Epithelial cell of proximal tubule (primary cell): ENCODE results near the gene FRMD1. TPM values are rescaled to one million over a fixed set of nuclear protein-coding genes. Genes with fewer than 3 reads are reported as not detected.

Experiments used
- DNase-seq: peaks from one replicate; pipeline ENCODE4 v3.0.0-alpha.2; 2011; ENCODE audit warnings: low read depth
- H3K4me3 ChIP-seq: 2 replicates; pipeline ENCODE4 v1.5.1; 2011; ENCODE audit warnings: low read depth, mild to moderate bottlenecking, low read length
- CTCF ChIP-seq: conservative IDR thresholded peaks from 2 replicates; pipeline ENCODE4 v1.5.1; 2012; ENCODE audit warnings: low read depth, mild to moderate bottlenecking, low read length
- total RNA-seq: library from RNA; depleted of rRNA; stranded (reverse); fragments of >200 nt; gene quantifications from 2 replicates; pipeline ENCODE4 v1.2.3, GENCODE V29; 2015

Gene FRMD1
- total RNA-seq, 1 donor from 2014 or later = not detected

DNA sequence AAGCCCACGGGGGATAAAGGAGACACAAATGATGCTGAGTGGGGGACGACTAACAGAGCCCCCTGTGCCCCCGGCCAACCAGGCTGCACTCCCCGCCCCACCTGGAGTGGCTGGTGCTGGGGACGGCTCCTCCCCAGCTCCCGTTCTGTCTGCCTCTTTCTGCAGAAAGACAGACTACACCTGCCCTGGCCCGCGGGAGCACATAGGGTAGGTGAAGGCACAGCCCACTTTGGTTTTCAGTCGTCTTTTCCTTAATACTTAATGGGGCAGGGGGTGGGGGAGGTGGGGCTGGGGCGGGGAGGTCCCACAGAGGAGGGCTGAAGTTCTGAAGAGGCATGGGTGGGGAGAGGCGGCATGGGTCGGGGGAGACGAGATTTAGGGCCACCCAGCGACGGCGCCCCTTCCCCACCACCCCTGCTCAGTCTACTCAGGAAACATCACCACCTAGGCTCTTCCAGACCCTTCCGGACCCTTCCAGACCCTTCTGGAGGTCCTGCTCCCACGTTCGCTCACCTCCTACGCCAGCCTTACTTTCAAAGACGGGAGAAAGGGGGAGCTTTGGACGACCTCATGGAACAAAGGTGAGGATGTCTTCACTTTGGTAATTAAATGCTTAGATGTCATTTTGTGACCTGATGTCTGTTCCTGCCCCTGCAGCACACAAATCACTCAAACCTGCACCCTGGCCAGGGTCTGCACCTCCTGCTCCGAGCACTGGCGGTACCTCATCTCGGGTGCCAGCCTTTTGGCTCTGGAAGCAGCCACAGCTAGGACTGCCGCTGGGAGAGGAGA is 21.2 kb upstream of the FRMD1 start:
- no peak for TF ChIP-seq CTCF
- DNase-seq = no peak
- no peak overlapping the region for H3K4me3 ChIP-seq

DNA sequence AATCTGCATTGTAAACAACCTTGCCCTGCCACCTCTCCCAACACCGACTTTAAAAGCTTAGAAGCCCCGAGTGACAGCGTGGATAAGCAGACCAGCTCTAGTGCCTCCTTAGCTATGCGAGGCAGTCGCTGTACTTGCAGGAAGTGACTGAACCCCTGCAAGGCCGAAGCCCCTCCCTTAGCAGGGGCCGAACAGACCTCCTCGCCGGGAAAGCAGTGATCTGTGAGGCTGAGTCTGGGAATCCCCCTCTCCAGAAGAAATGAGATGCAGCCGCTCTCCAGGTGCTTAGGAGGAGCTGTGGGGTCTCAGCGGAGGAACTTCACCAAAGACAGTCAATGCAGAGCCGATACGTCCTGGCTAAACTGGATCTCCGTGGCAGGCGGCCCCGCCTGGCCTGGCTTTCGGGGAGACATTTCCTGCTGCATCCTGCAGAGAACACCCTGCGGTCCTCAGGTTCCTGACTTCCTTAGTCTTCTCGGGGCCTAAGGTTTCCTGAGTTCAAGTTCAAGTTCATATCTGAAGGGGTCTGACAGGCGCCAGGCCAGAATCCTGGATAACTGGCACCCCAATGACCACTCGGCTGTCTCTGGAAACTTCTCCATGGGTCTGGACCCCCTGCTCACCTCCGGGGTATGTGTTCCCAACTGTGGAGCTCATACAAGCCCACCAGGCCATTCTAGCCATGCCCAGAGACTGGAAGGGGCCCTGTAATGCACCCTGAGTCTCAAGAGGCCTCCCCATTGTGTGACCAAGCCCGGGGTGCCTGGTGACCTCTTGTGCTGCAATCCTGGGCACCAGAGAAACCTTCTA is 20.4 kb upstream of the FRMD1 start:
- no peak overlapping the region for H3K4me3 ChIP-seq
- no peak for TF ChIP-seq CTCF
- DNase-seq = no peak

GRCh38 chr6:168098431-168098861 is 19.4 kb upstream of the FRMD1 start:
- DNase-seq = no peak
- no peak overlapping the region for H3K4me3 ChIP-seq
- TF ChIP-seq CTCF = no peak

DNA sequence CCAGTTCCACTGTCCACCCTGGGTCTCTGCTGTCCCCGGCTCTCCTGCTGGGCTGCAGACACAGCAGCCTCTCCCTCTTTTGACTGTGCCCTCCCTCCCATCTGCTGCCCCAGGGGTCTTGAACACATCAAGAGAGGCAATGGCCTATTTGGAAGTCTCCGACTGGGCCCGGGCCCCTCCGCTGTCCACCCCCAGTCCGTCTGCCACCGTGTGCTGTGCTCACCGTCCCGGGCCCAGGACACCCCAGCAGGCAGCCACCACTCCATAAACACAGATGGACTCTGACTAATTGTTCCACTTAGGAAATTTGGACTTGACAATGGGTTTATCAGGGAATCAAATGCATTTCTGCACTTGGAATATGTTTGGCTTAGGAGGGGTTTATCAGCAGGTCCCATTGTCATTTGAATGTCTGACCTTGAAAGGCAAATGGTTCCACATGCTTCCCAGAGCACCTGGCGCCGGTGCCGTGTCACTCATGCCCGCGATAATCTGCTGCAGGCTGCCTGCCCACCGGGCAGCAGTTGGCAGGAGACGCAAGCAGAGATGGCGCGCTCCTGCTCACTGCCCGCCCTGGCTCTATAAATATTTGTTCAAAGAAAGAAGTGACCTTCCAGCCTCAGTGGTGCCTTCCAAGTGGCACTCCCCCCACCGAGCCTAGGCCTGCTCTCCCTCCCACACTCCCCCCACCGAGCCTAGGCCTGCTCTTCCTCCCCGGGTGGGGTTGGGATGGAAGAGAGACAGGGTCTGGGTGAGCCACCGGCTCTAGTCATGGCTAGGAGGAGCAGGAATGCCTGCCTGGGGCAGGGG is 18.8 kb upstream of the FRMD1 start:
- no peak overlapping the region for H3K4me3 ChIP-seq
- TF ChIP-seq CTCF = no peak
- no peak for DNase-seq

GRCh38 chr6:168097221-168097620 is 18.2 kb upstream of the FRMD1 start:
- no peak overlapping the region for H3K4me3 ChIP-seq
- no peak for DNase-seq
- TF ChIP-seq CTCF = no peak

GRCh38 chr6:168096271-168096764 is 17.3 kb upstream of the FRMD1 start:
- DNase-seq = no peak
- no peak for TF ChIP-seq CTCF
- H3K4me3 ChIP-seq = no peak overlapping the region
